ENCODE data around the gene USP17L24.
"Not testable (repeated sequence)": the region's sequence is repeated elsewhere in the genome, so short reads cannot be mapped to it uniquely, and the experiment has no call there.

Gene USP17L24, protein sequence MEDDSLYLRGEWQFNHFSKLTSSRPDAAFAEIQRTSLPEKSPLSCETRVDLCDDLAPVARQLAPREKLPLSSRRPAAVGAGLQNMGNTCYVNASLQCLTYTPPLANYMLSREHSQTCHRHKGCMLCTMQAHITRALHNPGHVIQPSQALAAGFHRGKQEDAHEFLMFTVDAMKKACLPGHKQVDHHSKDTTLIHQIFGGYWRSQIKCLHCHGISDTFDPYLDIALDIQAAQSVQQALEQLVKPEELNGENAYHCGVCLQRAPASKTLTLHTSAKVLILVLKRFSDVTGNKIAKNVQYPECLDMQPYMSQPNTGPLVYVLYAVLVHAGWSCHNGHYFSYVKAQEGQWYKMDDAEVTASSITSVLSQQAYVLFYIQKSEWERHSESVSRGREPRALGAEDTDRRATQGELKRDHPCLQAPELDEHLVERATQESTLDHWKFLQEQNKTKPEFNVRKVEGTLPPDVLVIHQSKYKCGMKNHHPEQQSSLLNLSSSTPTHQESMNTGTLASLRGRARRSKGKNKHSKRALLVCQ

DNA sequence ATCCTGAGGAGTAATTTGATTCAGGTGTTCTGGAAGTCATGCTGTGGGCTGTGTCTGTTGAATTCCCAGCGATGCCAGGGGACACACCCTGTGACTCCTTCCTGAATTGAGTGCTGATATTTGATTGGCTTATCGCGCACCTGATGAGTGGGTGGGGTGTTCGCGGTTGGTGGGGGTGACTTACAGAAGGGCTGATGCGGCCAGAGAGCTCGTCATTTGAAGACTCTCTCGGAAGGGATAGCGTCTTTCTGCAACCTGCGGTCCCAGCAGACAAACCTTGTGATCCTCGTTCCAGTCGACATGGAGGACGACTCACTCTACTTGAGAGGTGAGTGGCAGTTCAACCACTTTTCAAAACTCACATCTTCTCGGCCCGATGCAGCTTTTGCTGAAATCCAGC is at the start of gene USP17L24:
Gene USP17L24, plus strand, starts transcription at position 301 of the 400 bp plus-strand sequence. Its CDS starts 0 bp downstream, at position 301.
- H3K27ac ChIP-seq (ENCODE audit: low read length); H3K9me3 ChIP-seq (replicated peaks; ENCODE audit: insufficient read depth, low read length); H2AFZ ChIP-seq (ENCODE audit: low read length); H3K9me2 ChIP-seq (replicated peaks; ENCODE audit: insufficient read depth, low read length); H3K79me2 ChIP-seq (ENCODE audit: low read length); H4K20me1 ChIP-seq (ENCODE audit: insufficient read depth, low read length); H3K4me3 ChIP-seq (ENCODE audit: low read length); H3F3A ChIP-seq (ENCODE audit: insufficient read depth, low read length); H3K9ac ChIP-seq (ENCODE audit: low read length); H3K36me3 ChIP-seq (replicated peaks; ENCODE audit: insufficient read depth, low read length); DNase-seq; H3K4me2 ChIP-seq (ENCODE audit: low read depth, low read length); H3K4me1 ChIP-seq (ENCODE audit: low read length); H3K27me3 ChIP-seq (replicated peaks; ENCODE audit: insufficient read depth, low read length): not testable (repeated sequence)

DNA sequence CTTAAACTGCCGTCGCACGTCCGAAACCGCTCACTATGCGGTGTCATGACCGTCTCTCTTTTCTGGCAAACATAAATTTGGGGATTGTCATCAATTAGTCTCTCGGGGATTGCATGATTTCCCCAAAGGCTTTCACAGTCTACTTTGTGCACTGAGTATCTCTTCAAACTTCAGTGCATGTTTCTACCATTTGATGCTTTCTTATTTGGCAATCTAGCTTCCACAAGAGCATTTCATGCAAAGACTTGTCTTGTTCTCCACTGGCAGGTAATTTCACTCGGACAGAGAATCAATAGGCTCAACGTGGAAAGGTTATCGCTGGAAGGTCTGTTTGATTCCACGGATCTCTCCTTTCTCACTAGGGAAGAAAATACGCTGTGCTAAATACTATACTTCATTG is 774 bp upstream of the USP17L24 start:
- H3K4me1 ChIP-seq (ENCODE audit: low read length); H3K9me2 ChIP-seq (replicated peaks; ENCODE audit: insufficient read depth, low read length); H3K27me3 ChIP-seq (replicated peaks; ENCODE audit: insufficient read depth, low read length); H3K27ac ChIP-seq (ENCODE audit: low read length); H3K79me2 ChIP-seq (ENCODE audit: low read length); H3K4me3 ChIP-seq (ENCODE audit: low read length); H2AFZ ChIP-seq (ENCODE audit: low read length); H3K9ac ChIP-seq (ENCODE audit: low read length); H3K4me2 ChIP-seq (ENCODE audit: low read depth, low read length); H3K36me3 ChIP-seq (replicated peaks; ENCODE audit: insufficient read depth, low read length); H4K20me1 ChIP-seq (ENCODE audit: insufficient read depth, low read length); H3F3A ChIP-seq (ENCODE audit: insufficient read depth, low read length); DNase-seq; H3K9me3 ChIP-seq (replicated peaks; ENCODE audit: insufficient read depth, low read length): not testable (repeated sequence)

DNA sequence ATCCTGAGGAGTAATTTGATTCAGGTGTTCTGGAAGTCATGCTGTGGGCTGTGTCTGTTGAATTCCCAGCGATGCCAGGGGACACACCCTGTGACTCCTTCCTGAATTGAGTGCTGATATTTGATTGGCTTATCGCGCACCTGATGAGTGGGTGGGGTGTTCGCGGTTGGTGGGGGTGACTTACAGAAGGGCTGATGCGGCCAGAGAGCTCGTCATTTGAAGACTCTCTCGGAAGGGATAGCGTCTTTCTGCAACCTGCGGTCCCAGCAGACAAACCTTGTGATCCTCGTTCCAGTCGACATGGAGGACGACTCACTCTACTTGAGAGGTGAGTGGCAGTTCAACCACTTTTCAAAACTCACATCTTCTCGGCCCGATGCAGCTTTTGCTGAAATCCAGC is 4.6 kb downstream of the USP17L24 start, which contains the start of gene USP17L25:
Gene USP17L25, plus strand, starts transcription at position 301 of the 400 bp plus-strand sequence. Its CDS starts 0 bp downstream, at position 301.
- not testable (repeated sequence) for H3K79me2 ChIP-seq (ENCODE audit: low read length); DNase-seq; H3K27me3 ChIP-seq (replicated peaks; ENCODE audit: insufficient read depth, low read length); H3K9ac ChIP-seq (ENCODE audit: low read length); H3K9me3 ChIP-seq (replicated peaks; ENCODE audit: insufficient read depth, low read length); H3K4me3 ChIP-seq (ENCODE audit: low read length); H2AFZ ChIP-seq (ENCODE audit: low read length); H3K27ac ChIP-seq (ENCODE audit: low read length); H3K4me1 ChIP-seq (ENCODE audit: low read length); H3K4me2 ChIP-seq (ENCODE audit: low read depth, low read length); H3K9me2 ChIP-seq (replicated peaks; ENCODE audit: insufficient read depth, low read length); H3K36me3 ChIP-seq (replicated peaks; ENCODE audit: insufficient read depth, low read length); H3F3A ChIP-seq (ENCODE audit: insufficient read depth, low read length); H4K20me1 ChIP-seq (ENCODE audit: insufficient read depth, low read length)

DNA sequence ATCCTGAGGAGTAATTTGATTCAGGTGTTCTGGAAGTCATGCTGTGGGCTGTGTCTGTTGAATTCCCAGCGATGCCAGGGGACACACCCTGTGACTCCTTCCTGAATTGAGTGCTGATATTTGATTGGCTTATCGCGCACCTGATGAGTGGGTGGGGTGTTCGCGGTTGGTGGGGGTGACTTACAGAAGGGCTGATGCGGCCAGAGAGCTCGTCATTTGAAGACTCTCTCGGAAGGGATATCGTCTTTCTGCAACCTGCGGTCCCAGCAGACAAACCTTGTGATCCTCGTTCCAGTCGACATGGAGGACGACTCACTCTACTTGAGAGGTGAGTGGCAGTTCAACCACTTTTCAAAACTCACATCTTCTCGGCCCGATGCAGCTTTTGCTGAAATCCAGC is 9.4 kb downstream of the USP17L24 start, which contains the start of gene USP17L26:
Gene USP17L26, plus strand, starts transcription at position 301 of the 400 bp plus-strand sequence. Its CDS starts 0 bp downstream, at position 301.
- H3K4me3 ChIP-seq (ENCODE audit: low read length); H3K9me2 ChIP-seq (replicated peaks; ENCODE audit: insufficient read depth, low read length); H3K9me3 ChIP-seq (replicated peaks; ENCODE audit: insufficient read depth, low read length); H4K20me1 ChIP-seq (ENCODE audit: insufficient read depth, low read length); H3K9ac ChIP-seq (ENCODE audit: low read length); H3K4me2 ChIP-seq (ENCODE audit: low read depth, low read length); H3K36me3 ChIP-seq (replicated peaks; ENCODE audit: insufficient read depth, low read length); H3K4me1 ChIP-seq (ENCODE audit: low read length); H3K27ac ChIP-seq (ENCODE audit: low read length); H3K79me2 ChIP-seq (ENCODE audit: low read length); H2AFZ ChIP-seq (ENCODE audit: low read length); DNase-seq; H3K27me3 ChIP-seq (replicated peaks; ENCODE audit: insufficient read depth, low read length); H3F3A ChIP-seq (ENCODE audit: insufficient read depth, low read length): not testable (repeated sequence)

DNA sequence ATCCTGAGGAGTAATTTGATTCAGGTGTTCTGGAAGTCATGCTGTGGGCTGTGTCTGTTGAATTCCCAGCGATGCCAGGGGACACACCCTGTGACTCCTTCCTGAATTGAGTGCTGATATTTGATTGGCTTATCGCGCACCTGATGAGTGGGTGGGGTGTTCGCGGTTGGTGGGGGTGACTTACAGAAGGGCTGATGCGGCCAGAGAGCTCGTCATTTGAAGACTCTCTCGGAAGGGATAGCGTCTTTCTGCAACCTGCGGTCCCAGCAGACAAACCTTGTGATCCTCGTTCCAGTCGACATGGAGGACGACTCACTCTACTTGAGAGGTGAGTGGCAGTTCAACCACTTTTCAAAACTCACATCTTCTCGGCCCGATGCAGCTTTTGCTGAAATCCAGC is 14.1 kb downstream of the USP17L24 start, which contains the start of gene USP17L5:
Gene USP17L5, plus strand, starts transcription at position 301 of the 400 bp plus-strand sequence. Its CDS starts 0 bp downstream, at position 301.
- H4K20me1 ChIP-seq (ENCODE audit: insufficient read depth, low read length); H3K36me3 ChIP-seq (replicated peaks; ENCODE audit: insufficient read depth, low read length); H3K27me3 ChIP-seq (replicated peaks; ENCODE audit: insufficient read depth, low read length); H3K9me2 ChIP-seq (replicated peaks; ENCODE audit: insufficient read depth, low read length); H3K27ac ChIP-seq (ENCODE audit: low read length); H3K4me1 ChIP-seq (ENCODE audit: low read length); H3K79me2 ChIP-seq (ENCODE audit: low read length); DNase-seq; H3F3A ChIP-seq (ENCODE audit: insufficient read depth, low read length); H3K4me3 ChIP-seq (ENCODE audit: low read length); H3K9ac ChIP-seq (ENCODE audit: low read length); H2AFZ ChIP-seq (ENCODE audit: low read length); H3K9me3 ChIP-seq (replicated peaks; ENCODE audit: insufficient read depth, low read length); H3K4me2 ChIP-seq (ENCODE audit: low read depth, low read length): not testable (repeated sequence)

DNA sequence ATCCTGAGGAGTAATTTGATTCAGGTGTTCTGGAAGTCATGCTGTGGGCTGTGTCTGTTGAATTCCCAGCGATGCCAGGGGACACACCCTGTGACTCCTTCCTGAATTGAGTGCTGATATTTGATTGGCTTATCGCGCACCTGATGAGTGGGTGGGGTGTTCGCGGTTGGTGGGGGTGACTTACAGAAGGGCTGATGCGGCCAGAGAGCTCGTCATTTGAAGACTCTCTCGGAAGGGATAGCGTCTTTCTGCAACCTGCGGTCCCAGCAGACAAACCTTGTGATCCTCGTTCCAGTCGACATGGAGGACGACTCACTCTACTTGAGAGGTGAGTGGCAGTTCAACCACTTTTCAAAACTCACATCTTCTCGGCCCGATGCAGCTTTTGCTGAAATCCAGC is 18.9 kb downstream of the USP17L24 start, which contains the start of gene USP17L27:
Gene USP17L27, plus strand, starts transcription at position 301 of the 400 bp plus-strand sequence. Its CDS starts 0 bp downstream, at position 301.
- H3K36me3 ChIP-seq (replicated peaks; ENCODE audit: insufficient read depth, low read length); H2AFZ ChIP-seq (ENCODE audit: low read length); H4K20me1 ChIP-seq (ENCODE audit: insufficient read depth, low read length); H3K9ac ChIP-seq (ENCODE audit: low read length); H3K27me3 ChIP-seq (replicated peaks; ENCODE audit: insufficient read depth, low read length); H3K9me3 ChIP-seq (replicated peaks; ENCODE audit: insufficient read depth, low read length); H3K4me2 ChIP-seq (ENCODE audit: low read depth, low read length); H3K79me2 ChIP-seq (ENCODE audit: low read length); H3K4me3 ChIP-seq (ENCODE audit: low read length); H3K4me1 ChIP-seq (ENCODE audit: low read length); DNase-seq; H3K27ac ChIP-seq (ENCODE audit: low read length); H3K9me2 ChIP-seq (replicated peaks; ENCODE audit: insufficient read depth, low read length); H3F3A ChIP-seq (ENCODE audit: insufficient read depth, low read length): not testable (repeated sequence)

DNA sequence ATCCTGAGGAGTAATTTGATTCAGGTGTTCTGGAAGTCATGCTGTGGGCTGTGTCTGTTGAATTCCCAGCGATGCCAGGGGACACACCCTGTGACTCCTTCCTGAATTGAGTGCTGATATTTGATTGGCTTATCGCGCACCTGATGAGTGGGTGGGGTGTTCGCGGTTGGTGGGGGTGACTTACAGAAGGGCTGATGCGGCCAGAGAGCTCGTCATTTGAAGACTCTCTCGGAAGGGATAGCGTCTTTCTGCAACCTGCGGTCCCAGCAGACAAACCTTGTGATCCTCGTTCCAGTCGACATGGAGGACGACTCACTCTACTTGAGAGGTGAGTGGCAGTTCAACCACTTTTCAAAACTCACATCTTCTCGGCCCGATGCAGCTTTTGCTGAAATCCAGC is 23.6 kb downstream of the USP17L24 start, which contains the start of gene USP17L28:
Gene USP17L28, plus strand, starts transcription at position 301 of the 400 bp plus-strand sequence. Its CDS starts 0 bp downstream, at position 301.
- H3K36me3 ChIP-seq (replicated peaks; ENCODE audit: insufficient read depth, low read length); H2AFZ ChIP-seq (ENCODE audit: low read length); H3K4me2 ChIP-seq (ENCODE audit: low read depth, low read length); H3F3A ChIP-seq (ENCODE audit: insufficient read depth, low read length); H3K9me3 ChIP-seq (replicated peaks; ENCODE audit: insufficient read depth, low read length); H3K27ac ChIP-seq (ENCODE audit: low read length); H3K4me1 ChIP-seq (ENCODE audit: low read length); H4K20me1 ChIP-seq (ENCODE audit: insufficient read depth, low read length); DNase-seq; H3K79me2 ChIP-seq (ENCODE audit: low read length); H3K4me3 ChIP-seq (ENCODE audit: low read length); H3K27me3 ChIP-seq (replicated peaks; ENCODE audit: insufficient read depth, low read length); H3K9me2 ChIP-seq (replicated peaks; ENCODE audit: insufficient read depth, low read length); H3K9ac ChIP-seq (ENCODE audit: low read length): not testable (repeated sequence)
